SK-N-SH (cell line): ENCODE data around the gene SRRT. TPM values are rescaled to one million over a fixed set of nuclear protein-coding genes. Genes with fewer than 3 reads are reported as not detected.

Experiments used
- CTCF ChIA-PET: fragments of 300-600, 350-600 bp; formaldehyde crosslinking; extraction: SDS; loops from one replicate; lab custom pipeline; 2021; lab: Yijun Ruan, JAX
- POLR2A ChIA-PET: fragments of 350-600 bp; sonication (Branson Sonifier 250); formaldehyde crosslinking; extraction: SDS; loops from one replicate; lab custom pipeline; 2020; ENCODE audit warnings: antibody characterized with exemption, inconsistent platforms; lab: Yijun Ruan, JAX
- DNase-seq: peaks from one replicate; pipeline ENCODE4 v3.0.0; 2012
- H2AFZ ChIP-seq: fragments of 200-600 bp; sonication (generic); 2 replicates; pipeline ENCODE4 v1.8.1; 2016; ENCODE audit warnings: antibody characterized with exemption, mild to moderate bottlenecking, low read depth
- H3F3A ChIP-seq: fragments of 200-600 bp; sonication (generic); replicated peaks from 2 replicates; pipeline ENCODE3; 2016; ENCODE audit warnings: antibody characterized with exemption, mild to moderate bottlenecking; ENCODE audit not compliant: insufficient read depth
- H3K27ac ChIP-seq, 2 experiments: fragments of 200-500 bp in 1 of 2; fragments of 200-600 bp in 1 of 2; sonication (Bioruptor generic) in 1 of 2; sonication (generic), shearing (Covaris generic) in 1 of 2; 2 replicates each; pipeline versions ENCODE4 v1.5.1 to v1.6.1; 2014 to 2016; ENCODE audit warnings: low read depth in 2 of 2, inconsistent platforms in 1 of 2, low read length in 1 of 2, mild to moderate bottlenecking in 1 of 2, mixed read lengths in 1 of 2
- H3K27me3 ChIP-seq: fragments of 200-600 bp; sonication (generic), shearing (Covaris generic); 2 replicates; pipeline ENCODE4 v1.6.1; 2016; ENCODE audit warnings: mixed run types; ENCODE audit not compliant: insufficient read depth
- H3K36me3 ChIP-seq, 2 experiments: fragments of 200-500 bp in 1 of 2; fragments of 200-600 bp in 1 of 2; sonication (Bioruptor generic) in 1 of 2; sonication (generic) in 1 of 2; replicated peaks in 1 of 2; 2 replicates each; pipeline versions ENCODE3 to v1.5.1; 2014 to 2016; ENCODE audit warnings: low read length in 1 of 2, mild to moderate bottlenecking in 1 of 2; ENCODE audit not compliant: insufficient read depth in 2 of 2, control insufficient read depth in 1 of 2
- H3K4me1 ChIP-seq, 2 experiments: fragments of 200-500 bp in 1 of 2; fragments of 200-600 bp in 1 of 2; sonication (Bioruptor generic) in 1 of 2; sonication (generic), shearing (Covaris generic) in 1 of 2; 2 replicates each; pipeline versions ENCODE4 v1.5.1 to v1.6.1; 2014 to 2016; ENCODE audit warnings: low read depth in 1 of 2, low read length in 1 of 2, mixed run types in 1 of 2; ENCODE audit not compliant: insufficient read depth in 2 of 2, control insufficient read depth in 1 of 2
- H3K4me2 ChIP-seq: fragments of 200-600 bp; sonication (generic), shearing (Covaris generic); 2 replicates; pipeline ENCODE4 v1.6.1; 2017; ENCODE audit warnings: mixed run types
- H3K4me3 ChIP-seq, 2 experiments: fragments of 200-500 bp in 1 of 2; fragments of 200-600 bp in 1 of 2; sonication (Bioruptor generic) in 1 of 2; sonication (generic), shearing (Covaris generic) in 1 of 2; 2 replicates each; pipeline versions ENCODE4 v1.5.1 to v1.8.1; 2014 to 2016; ENCODE audit warnings: low read depth in 2 of 2, inconsistent platforms in 1 of 2, low read length in 1 of 2, mild to moderate bottlenecking in 1 of 2, mixed read lengths in 1 of 2, moderate library complexity in 1 of 2
- H3K79me2 ChIP-seq: fragments of 200-600 bp; sonication (generic); 2 replicates; pipeline ENCODE4 v1.8.1; 2017; ENCODE audit warnings: mild to moderate bottlenecking; ENCODE audit not compliant: insufficient read depth
- H3K9ac ChIP-seq: fragments of 200-600 bp; sonication (generic); 2 replicates; pipeline ENCODE4 v1.6.1; 2017; ENCODE audit warnings: mixed run types
- H3K9me2 ChIP-seq: fragments of 200-600 bp; sonication (generic); 2 replicates; pipeline ENCODE4 v1.6.1; 2017; ENCODE audit warnings: mixed run types
- H3K9me3 ChIP-seq: fragments of 200-600 bp; sonication (generic); 2 replicates; pipeline ENCODE4 v1.6.1; 2017; ENCODE audit warnings: mixed run types, mild to moderate bottlenecking, moderate library complexity
- H4K20me1 ChIP-seq: fragments of 200-600 bp; sonication (generic); 2 replicates; pipeline ENCODE4 v1.6.1; 2017; ENCODE audit warnings: mild to moderate bottlenecking, mixed run types; ENCODE audit not compliant: insufficient read depth
- CTCF ChIP-seq: fragments of 200-600 bp; sonication (generic); IDR thresholded peaks from 2 replicates; pipeline ENCODE4 v1.6.1; 2017; ENCODE audit warnings: antibody characterized with exemption, mild to moderate bottlenecking, moderate library complexity
- ELF1 ChIP-seq: IDR thresholded peaks from 2 replicates; pipeline ENCODE4 v1.4.0; 2012
- FOSL2 ChIP-seq: IDR thresholded peaks from 2 replicates; pipeline ENCODE4 v1.4.0; 2012; ENCODE audit warnings: low read depth, mild to moderate bottlenecking, moderate library complexity, borderline replicate concordance
- IRF3 ChIP-seq: fragments of 150-350 bp; IDR thresholded peaks from 2 replicates; pipeline ENCODE4 v1.6.1; 2016; ENCODE audit warnings: mild to moderate bottlenecking, low read depth, low read length
- MAX ChIP-seq: IDR thresholded peaks from 2 replicates; pipeline ENCODE4 v1.4.0; 2012; ENCODE audit warnings: low read depth
- MEF2A ChIP-seq: IDR thresholded peaks from 2 replicates; pipeline ENCODE4 v1.4.0; 2012; ENCODE audit warnings: low read depth, borderline replicate concordance
- NFIC ChIP-seq: IDR thresholded peaks from 2 replicates; pipeline ENCODE4 v1.4.0; 2012; ENCODE audit warnings: borderline replicate concordance
- NRF1 ChIP-seq: IDR thresholded peaks from 2 replicates; pipeline ENCODE4 v1.6.1; 2012; ENCODE audit warnings: low read depth, mild to moderate bottlenecking, low read length
- PBX3 ChIP-seq: IDR thresholded peaks from 2 replicates; pipeline ENCODE4; 2012
- POLR2AphosphoS5 ChIP-seq: IDR thresholded peaks from 2 replicates; pipeline ENCODE4 v1.6.1; 2012; ENCODE audit warnings: low read depth, low read length
- RAD21 ChIP-seq: IDR thresholded peaks from 2 replicates; pipeline ENCODE4 v1.6.1; 2012; ENCODE audit warnings: mild to moderate bottlenecking, low read length
- RCOR1 ChIP-seq: fragments of 150-350 bp; IDR thresholded peaks from 2 replicates; pipeline ENCODE4 v1.6.1; 2017; ENCODE audit warnings: antibody characterized with exemption, low read length
- REST ChIP-seq: IDR thresholded peaks from 2 replicates; pipeline ENCODE4 v1.6.1; 2012; ENCODE audit warnings: mild to moderate bottlenecking, low read depth, low read length, moderate library complexity
- RFX5 ChIP-seq: IDR thresholded peaks from 2 replicates; pipeline ENCODE4 v1.6.1; 2012; ENCODE audit warnings: mild to moderate bottlenecking, improper control_type of control experiment, low read length
- RXRA ChIP-seq: IDR thresholded peaks from 2 replicates; pipeline ENCODE4 v1.4.0; 2012; ENCODE audit warnings: low read depth, mild to moderate bottlenecking, borderline replicate concordance
- SMC3 ChIP-seq: IDR thresholded peaks from 2 replicates; pipeline ENCODE4 v1.6.1; 2012; ENCODE audit warnings: low read depth, low read length, improper control_type of control experiment
- TAF1 ChIP-seq: IDR thresholded peaks from 2 replicates; pipeline ENCODE4 v1.6.1; 2012; ENCODE audit warnings: low read depth, mild to moderate bottlenecking, low read length, moderate library complexity, borderline replicate concordance
- TCF12 ChIP-seq: IDR thresholded peaks from 2 replicates; pipeline ENCODE4 v1.4.0; 2012
- TEAD4 ChIP-seq: IDR thresholded peaks from 2 replicates; pipeline ENCODE4 v1.4.0; 2012; ENCODE audit warnings: mild to moderate bottlenecking, borderline replicate concordance; ENCODE audit not compliant: insufficient read depth
- USF1 ChIP-seq: IDR thresholded peaks from 2 replicates; pipeline ENCODE4 v1.4.0; 2012; ENCODE audit warnings: low read depth, borderline replicate concordance
- USF2 ChIP-seq: fragments of 150-350 bp; IDR thresholded peaks from 2 replicates; pipeline ENCODE4 v1.6.1; 2017; ENCODE audit warnings: antibody characterized with exemption, low read length, low read depth, borderline replicate concordance
- WGBS: methylation state at CpG from one replicate; pipeline ENCODE4 v1.1.6; 2017; ENCODE audit warnings: low lambda C conversion rate; 5-methylcytosine and 5-hydroxymethylcytosine counted together
- polyA plus RNA-seq, 3 experiments: library from polyadenylated mRNA; depleted of rRNA; stranded (reverse); fragments of >200 nt; gene quantifications; 2 replicates each; pipeline ENCODE4 v1.2.3, GENCODE V29; 2012

SRRT gene
- polyA plus RNA-seq, 1 of the 3 experiments (the other 2 are of a cell fraction), result 92.7 TPM

- DNase-seq, result peak; percentile 100
- Histone ChIP-seq H3K27ac (peak within 1 kb of the TSS in 1 of 2 experiments; percentile 3; a peak in 1 of 4 replicates), H2AFZ (peak within 1 kb of the TSS; percentile 93), H3K4me2 (peak within 1 kb of the TSS; percentile 98), H3K79me2 (peaks cover 20% of the 10 kb centered on the region; the same call in 1 of the 2 replicates), H3K4me3 (peak within 1 kb of the TSS; percentile 62 to 87), H3K4me1 (peaks cover 7% of the 10 kb centered on the region in 2 experiments; a peak in 2 of 4 replicates), H3K9me3 (no peaks in the 10 kb centered on the region), H3F3A (no peaks in the 10 kb centered on the region), H3K36me3 (no peaks in the 10 kb centered on the region), H3K9ac (peak within 1 kb of the TSS; percentile 84), H3K27me3 (no peaks in the 10 kb centered on the region), H3K9me2 (no peaks in the 10 kb centered on the region), H4K20me1 (no peaks in the 10 kb centered on the region)
- POLR2A ChIA-PET, result interaction anchor here (0.6 to 2.9 kb wide), 12 partner anchors 9 to 424 kb away, joined by 3 to 30 read pairs (median 6); partner anchors contain the start of genes ACTL6B, EPHB4, POP7 and SRRT
- WGBS, result 7% methylated on average over 25 of the region's 71 CpGs
- CTCF ChIA-PET, result interaction anchor here (0.6 to 19.3 kb wide), 69 partner anchors 9 to 445 kb away, joined by 3 to 398 read pairs (median 5); partner anchors contain the start of genes ACHE, ACTL6B, EPHB4 and EPO
- peak; percentile 96 for TF ChIP-seq SMC3
- no peak for TF ChIP-seq RCOR1
- peak; percentile 17; the same call in 1 of the 2 replicates for TF ChIP-seq NRF1
- no peak for TF ChIP-seq IRF3
- no peak for TF ChIP-seq FOSL2
- peak; percentile 99 for TF ChIP-seq RAD21
- no peak for TF ChIP-seq TCF12
- TF ChIP-seq CTCF, result peak; percentile 99
- no peak for TF ChIP-seq USF2
- TF ChIP-seq REST, result 0 out of 2 replicates have a peak, but pooled peaks have one; percentile 12
- no peak for TF ChIP-seq MEF2A
- TF ChIP-seq TAF1, result peak; percentile 52; the same call in 1 of the 2 replicates
- no peak for TF ChIP-seq NFIC
- TF ChIP-seq RFX5, result no peak; the same call in 1 of the 2 replicates
- TF ChIP-seq POLR2AphosphoS5, result peak; percentile 66
- TF ChIP-seq ELF1, result peak; percentile 51; the same call in 1 of the 2 replicates
- no peak for TF ChIP-seq TEAD4
- peak; percentile 100 for TF ChIP-seq MAX
- TF ChIP-seq RXRA, result no peak
- TF ChIP-seq PBX3, result 0 out of 2 replicates have a peak, but pooled peaks have one; percentile 12
- peak; percentile 48; the same call in 1 of the 2 replicates for TF ChIP-seq USF1
Measured at GRCh38 chr7:100852048-100852872, 22.6 kb upstream of the SRRT start, which contains the start of gene SLC12A9. SLC12A9 (plus strand) TSS chr7:100852713; CDS start chr7:100854198, 1,485 bp downstream.
